Muscle of leg (tissue), 11 donors: Measurements from ENCODE around the gene FUT1. TPM values are rescaled to one million over a fixed set of nuclear protein-coding genes. Genes with fewer than 3 reads are reported as not detected.
"Not testable (repeated sequence)": the region's sequence is repeated elsewhere in the genome, so short reads cannot be mapped to it uniquely, and the experiment has no call there.

Source experiments
- DNase-seq: peaks from one replicate; pipeline ENCODE4 v3.0.0; 2013
- H3K27ac ChIP-seq: one replicate; pipeline ENCODE4 v1.5.1; 2013; ENCODE audit warnings: mild to moderate bottlenecking, low read length, control low read depth
- H3K27me3 ChIP-seq: one replicate; pipeline ENCODE4 v1.6.1; 2013; ENCODE audit warnings: low read length; ENCODE audit not compliant: control insufficient read depth, insufficient read depth
- H3K36me3 ChIP-seq: one replicate; pipeline ENCODE4 v1.6.1; 2013; ENCODE audit warnings: low read length; ENCODE audit not compliant: control insufficient read depth, insufficient read depth
- H3K4me1 ChIP-seq: one replicate; pipeline ENCODE4 v1.6.1; 2013; ENCODE audit warnings: low read length; ENCODE audit not compliant: control insufficient read depth, insufficient read depth
- H3K4me3 ChIP-seq: one replicate; pipeline ENCODE4 v1.5.1; 2013; ENCODE audit warnings: low read length, control low read depth
- H3K9me3 ChIP-seq: replicated peaks from 2 replicates; pipeline ENCODE4 v1.6.1; 2013; ENCODE audit warnings: low read depth, low read length; ENCODE audit not compliant: control insufficient read depth
- WGBS: methylation state at CpG from one replicate; pipeline ENCODE4 v1.1.5; 2013; ENCODE audit warnings: missing lambda C conversion rate; ENCODE audit not compliant: insufficient coverage; 5-methylcytosine and 5-hydroxymethylcytosine counted together
- polyA plus RNA-seq, 8 donors: library from polyadenylated mRNA; unstranded; fragments of 120-200 nt; gene quantifications; one replicate each; pipeline versions ENCODE4 v1.2.1 to v1.2.3, GENCODE V29; 2013; ENCODE audit warnings: inconsistent platforms in 1 of 8, low replicate concordance in 1 of 8; ENCODE audit not compliant: insufficient read length in 8 of 8, insufficient read depth in 1 of 8
- total RNA-seq: library from RNA; stranded (reverse); fragments of 120-200 nt; gene quantifications from one replicate; pipeline ENCODE4 v1.2.4, GENCODE V29; 2013

Gene FUT1
- total and polyA plus RNA-seq, 9 donors: 0.75 to 1.5 (median 1.3) TPM

DNA sequence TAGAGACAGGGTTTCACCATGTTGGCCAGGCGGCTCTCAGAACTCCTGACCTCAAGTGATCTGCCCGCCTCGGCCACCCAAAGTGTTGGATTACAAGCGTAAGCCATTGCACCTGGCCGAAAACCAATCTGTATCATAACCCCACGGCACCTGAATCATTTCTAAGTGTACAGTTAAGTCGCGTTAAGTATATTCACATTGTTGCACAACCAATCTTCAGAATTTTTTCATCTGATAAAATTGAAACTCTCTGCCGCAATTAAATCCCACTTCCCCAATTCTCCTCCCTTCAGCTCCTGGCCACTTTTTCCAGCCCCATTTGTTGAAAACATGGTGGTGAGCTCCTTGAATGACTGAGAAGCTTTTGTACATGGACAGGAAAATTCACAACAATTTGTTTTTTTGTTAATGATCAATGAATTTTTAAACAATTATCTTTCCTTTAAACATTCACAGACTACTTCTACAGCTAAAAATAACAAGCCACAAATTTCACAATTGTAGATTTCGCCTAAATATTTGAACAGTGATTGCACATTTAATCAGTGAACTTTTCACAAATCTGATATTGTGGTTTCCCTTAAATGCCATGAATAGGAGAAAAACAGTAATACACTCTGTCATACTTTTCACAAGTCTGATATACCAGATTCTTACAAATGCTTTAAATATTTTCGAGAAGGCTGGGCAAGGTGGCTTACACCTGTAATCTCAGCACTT is 16.7 kb upstream of the FUT1 start:
- Histone ChIP-seq H3K9me3 (no peaks in the 10 kb centered on the region), H3K27ac (no peak overlapping the region), H3K27me3 (peaks cover 16% of the 10 kb centered on the region), H3K4me1 (peaks cover 5% of the 10 kb centered on the region), H3K36me3 (no peaks in the 10 kb centered on the region), H3K4me3 (no peak overlapping the region)
- no peak for DNase-seq
- 61% methylated on average over 9 of the region's 11 CpGs for WGBS

DNA sequence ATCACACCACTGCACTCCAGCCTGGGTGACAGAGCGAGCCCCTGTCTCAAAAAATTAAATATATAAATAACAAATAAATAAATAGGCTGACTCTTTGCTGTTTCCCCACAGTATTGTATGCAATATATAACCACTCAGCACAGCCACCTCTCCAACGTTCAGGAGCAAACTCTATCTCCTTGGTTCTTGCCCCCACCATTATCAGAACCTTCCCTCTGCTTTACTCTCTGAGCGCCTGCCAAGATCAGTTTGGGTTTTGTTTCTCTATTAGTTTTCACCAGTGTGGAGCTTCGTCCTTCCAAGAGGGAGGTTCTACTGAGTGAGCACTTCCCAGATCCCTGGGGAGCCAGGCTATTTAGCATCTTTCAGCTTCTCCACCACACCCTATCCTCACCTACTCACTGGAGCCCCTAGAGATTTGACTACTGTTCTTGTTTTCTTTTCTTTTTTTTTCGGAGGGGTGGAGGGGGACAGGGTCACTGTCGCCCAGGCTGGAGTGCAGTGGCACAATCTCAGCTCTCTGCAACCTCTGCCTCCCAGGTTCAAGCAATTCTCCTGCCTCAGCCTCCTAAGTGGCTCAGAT is 15.8 kb upstream of the FUT1 start:
- not testable (repeated sequence) for H3K36me3 ChIP-seq, DNase-seq, H3K4me1 ChIP-seq, H3K9me3 ChIP-seq, H3K4me3 ChIP-seq, H3K27ac ChIP-seq
- H3K27me3 ChIP-seq: peaks cover 21% of the 10 kb centered on the region
- 14% methylated on average over 1 of the region's 6 CpGs for WGBS

DNA sequence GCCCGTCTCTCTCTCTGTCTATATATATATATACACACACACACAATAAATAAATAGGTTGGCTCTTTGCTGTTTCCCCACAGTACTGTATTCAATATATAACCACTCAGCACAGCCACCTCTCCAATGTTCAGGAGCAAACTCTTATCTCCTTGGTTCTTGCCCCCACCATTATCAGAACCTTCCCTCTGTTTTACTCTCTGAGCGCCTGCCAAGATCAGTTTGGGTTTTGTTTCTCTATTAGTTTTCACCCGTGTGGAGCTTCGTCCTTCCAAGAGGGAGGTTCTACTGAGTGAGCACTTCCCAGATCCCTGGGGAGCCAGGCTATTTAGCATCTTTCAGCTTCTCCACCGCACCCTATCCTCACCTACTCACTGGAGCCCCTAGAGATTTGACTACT is 13.4 kb upstream of the FUT1 start:
- not testable (repeated sequence) for H3K4me1 ChIP-seq, H3K36me3 ChIP-seq, H3K27ac ChIP-seq, DNase-seq, H3K9me3 ChIP-seq, H3K4me3 ChIP-seq
- WGBS: 57% methylated on average over 1 of the region's 5 CpGs
- H3K27me3 ChIP-seq: peaks cover 29% of the 10 kb centered on the region

DNA sequence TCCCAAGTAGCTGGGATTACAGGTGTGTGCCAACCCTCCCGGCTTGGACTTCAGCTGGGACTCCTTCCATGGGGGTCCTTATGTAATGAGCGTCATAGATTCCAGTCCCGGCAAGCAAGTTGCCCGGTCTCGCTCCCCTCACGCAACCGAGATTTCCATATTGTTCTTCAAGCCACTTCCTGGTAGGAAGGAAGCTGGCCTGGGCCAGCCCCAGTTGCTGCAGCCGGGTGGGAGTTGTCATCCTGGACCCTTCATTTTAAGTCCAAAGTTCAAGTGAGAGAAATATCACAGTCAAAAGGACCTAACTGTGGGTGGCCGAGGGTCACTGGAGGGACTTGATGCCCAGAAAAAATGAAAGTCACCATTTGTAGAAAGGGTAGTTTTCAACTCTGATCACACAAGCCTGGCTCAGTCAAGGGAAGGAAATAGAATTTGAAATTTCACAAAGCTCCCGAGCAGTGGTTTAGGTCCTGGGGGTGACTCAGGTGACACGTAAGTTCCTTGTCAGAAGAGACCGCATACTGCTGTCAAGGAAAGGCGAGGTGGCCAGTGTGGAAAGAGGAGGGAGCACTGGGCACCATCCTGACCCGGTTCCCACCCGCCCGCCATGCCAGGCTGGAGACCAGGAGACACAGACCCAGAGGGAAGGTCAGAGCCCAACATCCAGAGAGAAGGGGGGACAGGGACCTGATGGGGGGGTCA is 8.2 kb upstream of the FUT1 start:
- H3K9me3 ChIP-seq: no peaks in the 10 kb centered on the region
- no peak for DNase-seq
- no peak overlapping the region for H3K4me3 ChIP-seq
- peaks cover 3% of the 10 kb centered on the region for H3K4me1 ChIP-seq
- H3K27me3 ChIP-seq: peaks cover 26% of the 10 kb centered on the region
- H3K36me3 ChIP-seq: no peaks in the 10 kb centered on the region
- H3K27ac ChIP-seq: peak overlapping the region; percentile 62
- WGBS: 70% methylated on average over 12 of the region's 16 CpGs

DNA sequence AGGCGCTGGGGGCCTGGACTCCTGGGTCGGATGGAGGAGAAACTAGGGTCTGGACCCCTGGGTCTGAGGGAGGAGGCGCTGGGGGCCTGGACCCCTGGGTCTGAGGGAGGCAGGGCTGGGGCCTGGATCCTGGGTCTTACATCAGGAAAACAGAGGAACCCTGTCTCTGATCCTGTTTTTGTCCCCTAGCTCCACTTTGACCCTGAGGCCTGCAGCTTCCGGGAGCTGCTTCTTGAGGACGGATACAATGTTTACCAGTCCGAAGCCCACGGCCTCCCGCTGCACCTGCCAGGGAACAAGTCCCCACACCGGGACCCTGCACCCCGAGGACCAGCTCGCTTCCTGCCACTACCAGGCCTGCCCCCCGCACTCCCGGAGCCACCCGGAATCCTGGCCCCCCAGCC is 5.3 kb upstream of the FUT1 start:
- Histone ChIP-seq H3K36me3 (no peaks in the 10 kb centered on the region), H3K4me3 (no peak overlapping the region), H3K4me1 (peaks cover 10% of the 10 kb centered on the region), H3K27ac (no peak overlapping the region), H3K9me3 (no peaks in the 10 kb centered on the region), H3K27me3 (peaks cover 34% of the 10 kb centered on the region)
- DNase-seq: no peak
- WGBS: 85% methylated on average over 13 of the region's 14 CpGs

DNA sequence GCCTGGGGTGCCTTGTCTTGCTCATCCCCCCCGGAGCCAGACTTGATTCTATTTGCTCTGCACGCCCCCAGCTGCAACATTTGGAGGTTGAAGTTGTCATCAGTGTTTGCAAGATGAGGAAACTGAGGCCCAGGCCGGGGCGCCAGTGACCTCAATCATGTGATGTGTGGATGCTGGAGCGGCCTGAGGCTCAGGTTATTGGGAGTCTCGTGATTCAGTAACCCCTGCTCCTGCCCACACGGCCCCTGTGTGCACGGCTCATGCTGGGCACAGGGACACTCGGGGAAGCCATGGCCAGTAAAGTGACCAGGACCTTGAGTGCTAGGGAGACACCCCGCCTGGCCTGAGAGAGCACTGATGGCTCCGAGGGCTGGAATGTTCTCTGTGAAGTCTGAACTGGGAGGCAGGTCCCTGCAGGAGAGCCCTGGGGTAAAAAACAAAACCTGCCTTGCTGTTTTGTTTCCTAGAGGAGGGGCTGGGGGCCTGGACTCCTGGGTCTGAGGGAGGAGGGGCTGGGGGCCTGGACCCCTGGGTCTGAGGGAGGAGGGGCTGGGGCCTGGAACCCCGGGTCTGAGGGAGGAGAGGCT is 4.7 kb upstream of the FUT1 start:
- Histone ChIP-seq H3K27me3 (peaks cover 35% of the 10 kb centered on the region), H3K9me3 (no peaks in the 10 kb centered on the region), H3K4me1 (peaks cover 16% of the 10 kb centered on the region), H3K27ac (no peak overlapping the region), H3K4me3 (no peak overlapping the region), H3K36me3 (no peaks in the 10 kb centered on the region)
- DNase-seq: no peak
- WGBS: 79% methylated on average over 12 of the region's 12 CpGs

DNA sequence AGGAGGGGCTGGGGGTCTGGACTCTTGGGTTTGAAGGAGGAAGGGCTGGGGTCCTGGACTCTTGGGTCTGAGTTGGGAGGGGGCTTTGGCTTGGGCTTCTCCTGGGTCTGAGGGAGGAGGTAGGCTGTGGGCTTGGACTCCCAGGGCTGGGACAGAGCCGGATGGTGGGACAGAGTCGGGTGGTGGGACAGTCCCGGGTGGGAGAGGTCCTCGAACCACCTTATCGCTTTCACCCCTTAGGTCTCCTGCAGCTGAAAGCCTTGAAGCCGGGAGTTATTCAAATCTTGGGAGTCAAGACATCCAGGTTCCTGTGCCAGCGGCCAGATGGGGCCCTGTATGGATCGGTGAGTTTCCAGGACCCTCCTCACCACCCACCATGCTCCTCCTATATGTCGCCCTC is 4.2 kb upstream of the FUT1 start:
- Histone ChIP-seq H3K4me3 (no peak overlapping the region), H3K27ac (no peak overlapping the region), H3K27me3 (peaks cover 37% of the 10 kb centered on the region), H3K36me3 (no peaks in the 10 kb centered on the region), H3K9me3 (no peaks in the 10 kb centered on the region), H3K4me1 (peaks cover 19% of the 10 kb centered on the region)
- WGBS: 80% methylated on average over 2 of the region's 9 CpGs
- no peak for DNase-seq

DNA sequence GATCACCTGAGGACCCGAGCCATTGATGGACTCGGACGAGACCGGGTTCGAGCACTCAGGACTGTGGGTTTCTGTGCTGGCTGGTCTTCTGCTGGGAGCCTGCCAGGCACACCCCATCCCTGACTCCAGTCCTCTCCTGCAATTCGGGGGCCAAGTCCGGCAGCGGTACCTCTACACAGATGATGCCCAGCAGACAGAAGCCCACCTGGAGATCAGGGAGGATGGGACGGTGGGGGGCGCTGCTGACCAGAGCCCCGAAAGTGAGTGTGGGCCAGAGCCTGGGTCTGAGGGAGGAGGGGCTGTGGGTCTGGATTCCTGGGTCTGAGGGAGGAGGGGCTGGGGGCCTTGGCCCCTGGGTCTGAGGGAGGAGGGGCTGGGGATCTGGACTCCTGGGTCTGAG is 3.8 kb upstream of the FUT1 start:
- Histone ChIP-seq H3K4me3 (no peak overlapping the region), H3K27me3 (peaks cover 41% of the 10 kb centered on the region), H3K4me1 (peaks cover 19% of the 10 kb centered on the region), H3K9me3 (no peaks in the 10 kb centered on the region), H3K36me3 (no peaks in the 10 kb centered on the region), H3K27ac (no peak overlapping the region)
- 81% methylated on average over 6 of the region's 11 CpGs for whole genome bisulfite sequencing
- DNase-seq: no peak

DNA sequence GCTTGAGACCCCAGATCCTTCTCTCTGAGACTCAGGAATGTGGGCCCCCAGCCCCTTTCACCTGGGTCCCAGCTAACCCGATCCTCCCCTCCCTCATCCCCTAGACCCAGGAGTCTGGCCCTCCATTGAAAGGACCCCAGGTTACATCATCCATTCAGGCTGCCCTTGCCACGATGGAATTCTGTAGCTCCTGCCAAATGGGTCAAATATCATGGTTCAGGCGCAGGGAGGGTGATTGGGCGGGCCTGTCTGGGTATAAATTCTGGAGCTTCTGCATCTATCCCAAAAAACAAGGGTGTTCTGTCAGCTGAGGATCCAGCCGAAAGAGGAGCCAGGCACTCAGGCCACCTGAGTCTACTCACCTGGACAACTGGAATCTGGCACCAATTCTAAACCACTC is 3.3 kb upstream of the FUT1 start:
- no peak for DNase-seq

DNA sequence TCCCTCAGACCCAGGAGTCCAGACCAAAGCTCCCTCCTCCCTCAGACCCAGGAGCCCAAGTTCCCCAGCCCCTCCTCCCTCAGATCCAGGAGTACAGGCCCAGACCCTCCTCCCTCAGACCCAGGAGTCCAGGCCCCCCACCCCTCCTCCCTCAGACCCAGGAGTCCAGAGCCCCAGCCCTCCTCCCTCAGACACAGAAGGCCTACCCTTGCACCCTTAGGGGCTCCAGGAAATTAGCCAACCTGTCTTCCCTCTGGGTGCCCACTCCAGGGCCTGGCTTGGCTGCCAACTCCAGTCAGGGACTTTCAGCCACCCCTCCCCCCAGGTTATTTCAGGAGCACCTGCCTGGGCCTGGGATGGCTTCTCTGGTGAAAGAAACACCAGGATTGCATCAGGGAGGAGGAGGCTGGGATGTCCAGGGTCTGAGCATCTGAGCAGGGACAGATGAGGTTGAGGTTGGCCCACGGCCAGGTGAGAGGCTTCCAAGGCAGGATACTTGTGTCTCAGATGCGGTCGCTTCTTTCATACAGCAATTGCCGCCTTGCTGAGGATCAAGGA is 2.7 kb upstream of the FUT1 start, which contains the start of gene FGF21:
Gene FGF21, plus strand, starts transcription at position 441 of the 558 bp plus-strand sequence. CDS start 713 bp downstream, outside the sequence.
- Histone ChIP-seq H3K9me3 (no peaks in the 10 kb centered on the region), H3K27ac (no peak within 1 kb of the TSS), H3K4me1 (peaks cover 15% of the 10 kb centered on the region), H3K36me3 (no peaks in the 10 kb centered on the region), H3K27me3 (peaks cover 45% of the 10 kb centered on the region), H3K4me3 (no peak within 1 kb of the TSS)
- 53% methylated on average over 3 of the region's 4 CpGs for WGBS
- DNase-seq: no peak

More for the DNA sequence above, 3.3 kb upstream of the FUT1 start:
- Histone ChIP-seq H3K4me1 (peaks cover 16% of the 10 kb centered on the region), H3K27ac (no peak overlapping the region), H3K36me3 (no peaks in the 10 kb centered on the region), H3K27me3 (peaks cover 42% of the 10 kb centered on the region), H3K9me3 (no peaks in the 10 kb centered on the region), H3K4me3 (no peak overlapping the region)
- 72% methylated on average over 4 of the region's 5 CpGs for WGBS
